Vagina (tissue), 2 donors: ENCODE data around the gene ESPN. TPM values are rescaled to one million over a fixed set of nuclear protein-coding genes. Genes with fewer than 3 reads are reported as not detected.

Source experiments
- DNase-seq, 2 donors: peaks; one replicate each; pipeline ENCODE4 v3.0.0-alpha.2; 2017; ENCODE audit errors: extremely low spot score in 2 of 2
- H3K27ac ChIP-seq: fragments of 200-600 bp; sonication (generic); one replicate; pipeline ENCODE4 v1.5.1; 2019
- H3K27me3 ChIP-seq: fragments of 200-600 bp; sonication (generic); one replicate; pipeline ENCODE4 v1.5.1; 2019
- H3K36me3 ChIP-seq, 2 donors: fragments of 200-600 bp; sonication (generic); one replicate each; pipeline ENCODE4 v1.5.1; 2017 to 2019
- H3K4me1 ChIP-seq: fragments of 200-600 bp; sonication (generic); one replicate; pipeline ENCODE4 v1.5.1; 2019
- H3K4me3 ChIP-seq, 2 donors: fragments of 200-600 bp; sonication (generic); 1 replicate in 1 of 2; 2 replicates in 1 of 2; pipeline ENCODE4 v1.5.1; 2016 to 2019
- H3K9me3 ChIP-seq: fragments of 200-600 bp; sonication (generic); one replicate; pipeline ENCODE4 v1.5.1; 2019
- POLR2A ChIP-seq, 2 donors: fragments of 450-650 bp; IDR thresholded peaks; one replicate each; pipeline ENCODE4 v1.6.1; 2017; ENCODE audit warnings: antibody characterized with exemption in 2 of 2, mild to moderate bottlenecking in 2 of 2, moderate library complexity in 2 of 2
- POLR2AphosphoS5 ChIP-seq, 2 donors: sonication (generic); formaldehyde crosslinking; IDR thresholded peaks; one replicate each; pipeline ENCODE4 v1.9.0; 2017; ENCODE audit warnings: antibody characterized with exemption in 2 of 2, mild to moderate bottlenecking in 2 of 2, low read depth in 1 of 2; ENCODE audit not compliant: insufficient read depth in 1 of 2
- intact Hi-C: fragments of 100-400 bp; cut with DNase I; formaldehyde crosslinking; loops from one replicate; pipeline ENCODE4 v1.15.1; 2023
- total RNA-seq: library from RNA; depleted of rRNA; stranded (reverse); fragments of >200 nt; gene quantifications from one replicate; pipeline ENCODE4 v1.2.3, GENCODE V29; 2016
- TF ChIP-seq, protein P1 (sequence below), 3 experiments: fragments of 450-650 bp in 2 of 3; fragments of 200-600 bp in 1 of 3; sonication (generic) in 1 of 3; IDR thresholded peaks; one replicate each; pipeline ENCODE4 v1.5.1; 2017 to 2019; ENCODE audit warnings: antibody characterized with exemption in 3 of 3, mild to moderate bottlenecking in 2 of 3, moderate library complexity in 2 of 3

Gene ESPN
- total RNA-seq, 1 donor from 2014 or later: 77.1 TPM

DNA sequence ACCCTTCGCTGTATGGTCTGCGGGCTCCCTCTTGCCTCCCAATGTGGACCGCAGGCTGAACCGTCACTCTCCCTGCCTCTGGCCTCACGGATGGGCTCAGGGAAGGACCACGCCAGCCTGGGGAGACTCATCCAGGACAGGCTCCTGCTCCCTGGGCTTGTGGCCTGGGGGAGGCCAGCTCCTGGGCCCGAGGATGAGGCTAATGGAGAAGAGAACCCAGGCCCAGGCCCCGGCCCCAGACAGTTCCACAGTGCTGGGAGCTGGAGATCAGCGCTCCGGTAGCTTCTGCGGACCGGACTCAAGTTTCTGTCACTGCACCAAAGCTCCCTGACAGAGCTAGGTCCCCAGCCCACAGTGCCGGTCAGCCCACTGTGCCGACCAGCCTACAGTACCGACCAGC, 80.3 kb downstream of the ESPN start:
- DNase-seq: no peak
- TF ChIP-seq POLR2A (IDR thresholded peaks at IDR 0.05): no peak
- no peak for TF ChIP-seq POLR2AphosphoS5 (IDR thresholded peaks at IDR 0.05; ENCODE audit: insufficient read depth in 1 of 2, low read depth in 1 of 2)
- TF ChIP-seq, protein P1, sequence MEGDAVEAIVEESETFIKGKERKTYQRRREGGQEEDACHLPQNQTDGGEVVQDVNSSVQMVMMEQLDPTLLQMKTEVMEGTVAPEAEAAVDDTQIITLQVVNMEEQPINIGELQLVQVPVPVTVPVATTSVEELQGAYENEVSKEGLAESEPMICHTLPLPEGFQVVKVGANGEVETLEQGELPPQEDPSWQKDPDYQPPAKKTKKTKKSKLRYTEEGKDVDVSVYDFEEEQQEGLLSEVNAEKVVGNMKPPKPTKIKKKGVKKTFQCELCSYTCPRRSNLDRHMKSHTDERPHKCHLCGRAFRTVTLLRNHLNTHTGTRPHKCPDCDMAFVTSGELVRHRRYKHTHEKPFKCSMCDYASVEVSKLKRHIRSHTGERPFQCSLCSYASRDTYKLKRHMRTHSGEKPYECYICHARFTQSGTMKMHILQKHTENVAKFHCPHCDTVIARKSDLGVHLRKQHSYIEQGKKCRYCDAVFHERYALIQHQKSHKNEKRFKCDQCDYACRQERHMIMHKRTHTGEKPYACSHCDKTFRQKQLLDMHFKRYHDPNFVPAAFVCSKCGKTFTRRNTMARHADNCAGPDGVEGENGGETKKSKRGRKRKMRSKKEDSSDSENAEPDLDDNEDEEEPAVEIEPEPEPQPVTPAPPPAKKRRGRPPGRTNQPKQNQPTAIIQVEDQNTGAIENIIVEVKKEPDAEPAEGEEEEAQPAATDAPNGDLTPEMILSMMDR (IDR thresholded peaks at IDR 0.05): no peak
- no peaks in the 10 kb centered on the region for H3K9me3 ChIP-seq
- H3K36me3 ChIP-seq: no peaks in the 10 kb centered on the region
- H3K27me3 ChIP-seq: no peaks in the 10 kb centered on the region
- H3K4me3 ChIP-seq: no peak overlapping the region
- intact Hi-C loops: no loop called here
- peaks cover 6% of the 10 kb centered on the region for H3K4me1 ChIP-seq
- H3K27ac ChIP-seq: no peak overlapping the region

- TF ChIP-seq POLR2AphosphoS5 (IDR thresholded peaks at IDR 0.05; ENCODE audit: insufficient read depth in 1 of 2, low read depth in 1 of 2): no peak
- TF ChIP-seq, protein P1 (IDR thresholded peaks at IDR 0.05): no peak
- TF ChIP-seq POLR2A (IDR thresholded peaks at IDR 0.05): no peak
- Histone ChIP-seq H3K4me3 (no peak overlapping the region), H3K4me1 (peaks cover 6% of the 10 kb centered on the region), H3K27me3 (no peaks in the 10 kb centered on the region), H3K27ac (no peak overlapping the region), H3K9me3 (no peaks in the 10 kb centered on the region), H3K36me3 (no peaks in the 10 kb centered on the region)
- no peak for DNase-seq
- intact Hi-C loops: no loop called here
These were observed 81.0 kb downstream of the ESPN start for GRCh38 chr1:6505367-6506209.

DNA sequence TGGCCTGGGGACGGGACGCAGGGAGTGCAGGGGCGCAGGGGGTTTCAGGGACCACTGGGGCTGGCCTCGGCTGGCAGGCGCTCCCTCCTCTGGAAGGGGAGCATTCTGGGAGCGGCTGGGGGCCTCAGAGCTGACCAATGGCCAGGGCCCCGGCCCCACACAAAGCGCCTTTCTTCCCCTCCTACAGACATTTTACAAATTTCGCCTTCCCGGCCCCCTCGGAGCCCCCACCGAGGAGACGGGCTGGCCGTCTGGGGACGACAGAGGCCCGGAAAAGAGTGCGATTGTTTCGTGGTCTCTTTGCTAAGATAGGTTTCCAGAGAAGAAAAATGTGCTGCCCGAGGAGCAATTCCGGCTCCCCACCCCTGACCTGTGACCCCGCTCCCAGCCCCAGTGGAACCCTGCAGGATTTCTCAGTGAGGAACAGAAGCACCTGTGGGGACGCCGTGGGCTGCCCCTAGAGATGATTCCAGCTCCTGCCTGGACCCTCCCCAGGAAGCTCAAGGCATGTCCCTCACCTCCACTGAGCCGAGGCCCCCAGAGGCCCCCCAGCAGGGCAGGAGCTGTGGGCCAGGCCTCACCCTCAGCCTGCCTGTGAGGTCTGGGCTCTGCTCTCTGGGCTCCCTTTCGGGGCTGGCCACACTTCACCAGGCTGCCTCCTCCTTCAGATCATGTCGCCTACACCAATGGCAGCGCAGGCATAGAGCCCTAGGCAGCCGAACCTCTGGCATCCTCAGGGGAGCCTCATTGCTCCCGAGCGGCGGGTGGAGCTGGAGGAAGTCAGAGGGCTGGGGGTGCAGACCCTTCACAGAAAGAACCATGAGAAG, 81.8 kb downstream of the ESPN start:
- TF ChIP-seq POLR2AphosphoS5 (IDR thresholded peaks at IDR 0.05; ENCODE audit: insufficient read depth in 1 of 2, low read depth in 1 of 2) (no peak), POLR2A (IDR thresholded peaks at IDR 0.05) (no peak)
- TF ChIP-seq, protein P1 (IDR thresholded peaks at IDR 0.05): no peak
- DNase-seq: no peak
- Histone ChIP-seq H3K27ac (no peak overlapping the region), H3K4me3 (no peak overlapping the region), H3K27me3 (no peaks in the 10 kb centered on the region), H3K4me1 (peaks cover 6% of the 10 kb centered on the region), H3K36me3 (no peaks in the 10 kb centered on the region), H3K9me3 (no peaks in the 10 kb centered on the region)
- intact Hi-C loops: no loop called here

DNA sequence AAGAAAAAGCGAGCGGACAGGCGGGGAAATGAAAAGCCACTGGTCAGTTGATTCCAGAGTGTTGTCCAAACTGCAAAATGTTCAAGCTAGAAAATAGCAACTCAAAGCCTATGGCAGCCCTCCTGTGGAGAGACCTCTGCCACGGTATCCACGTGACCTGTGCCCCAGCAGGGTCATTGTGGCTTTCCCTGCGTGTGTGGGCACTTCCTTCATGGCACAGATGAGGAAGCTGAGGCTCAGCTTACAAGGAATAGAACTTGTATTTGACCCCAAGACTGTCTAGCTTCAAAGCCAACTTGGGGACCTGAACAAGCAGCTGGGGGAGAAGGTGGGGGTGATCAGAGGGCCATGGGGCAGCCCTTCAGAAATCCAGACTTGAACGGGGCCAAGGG, 82.5 kb downstream of the ESPN start:
- Histone ChIP-seq H3K4me3 (no peak overlapping the region), H3K36me3 (no peaks in the 10 kb centered on the region), H3K27me3 (no peaks in the 10 kb centered on the region), H3K9me3 (no peaks in the 10 kb centered on the region), H3K4me1 (peaks cover 2% of the 10 kb centered on the region), H3K27ac (no peak overlapping the region)
- intact Hi-C loops: no loop called here
- DNase-seq: no peak
- TF ChIP-seq, protein P1 (IDR thresholded peaks at IDR 0.05): no peak
- TF ChIP-seq POLR2AphosphoS5 (IDR thresholded peaks at IDR 0.05; ENCODE audit: insufficient read depth in 1 of 2, low read depth in 1 of 2) (no peak), POLR2A (IDR thresholded peaks at IDR 0.05) (no peak)
